HG03039 (cell line): ENCODE measurements around the gene CDS2.

Experiments
- ATAC-seq: cut with Tn5 transposase; IDR thresholded peaks from one replicate; pipeline ENCODE4 v1.9.1; 2021; ENCODE audit warnings: mild to moderate bottlenecking, moderate library complexity; ENCODE audit not compliant: unreplicated experiment

The CDS2 gene

DNA sequence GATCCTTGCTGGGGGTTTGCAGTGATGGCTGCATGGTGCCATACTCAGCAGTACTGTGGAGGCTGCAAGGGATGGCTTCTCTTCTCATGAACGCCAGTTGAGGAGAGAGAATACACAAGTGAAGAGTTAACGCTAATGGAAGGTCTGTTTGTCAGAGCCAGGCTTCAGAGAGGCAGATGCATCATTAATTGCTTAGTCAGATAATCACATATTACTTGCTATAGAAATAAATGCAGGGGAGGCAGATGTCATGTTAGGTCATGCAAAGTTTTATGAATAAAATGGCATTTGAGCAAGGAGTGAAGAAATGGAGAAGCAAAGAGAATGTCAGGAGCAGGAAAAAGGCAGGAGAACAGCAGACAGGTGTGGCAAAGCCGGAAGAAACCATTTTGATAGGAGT is 51.2 kb downstream of the CDS2 start:
- no peak for ATAC-seq

DNA sequence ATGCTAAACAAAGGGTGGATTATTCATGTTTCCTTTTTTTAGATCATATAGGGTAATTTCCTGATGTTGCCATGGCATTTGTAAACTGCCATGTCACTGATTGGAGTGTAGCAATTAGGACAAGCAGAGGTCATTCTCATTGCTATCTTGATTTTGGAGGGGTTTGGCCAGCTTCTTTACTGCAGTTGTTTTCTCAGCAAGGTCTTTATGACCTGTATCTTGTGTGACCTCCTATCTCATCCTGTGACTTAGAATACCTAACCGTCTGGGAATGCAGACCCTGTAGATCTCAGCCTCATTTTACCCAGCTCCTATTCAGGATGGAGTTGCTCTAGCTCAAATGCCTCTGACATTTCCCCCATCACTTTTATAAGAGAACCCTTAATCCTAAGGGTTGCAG is 53.6 kb downstream of the CDS2 start:
- ATAC-seq, result no peak

DNA sequence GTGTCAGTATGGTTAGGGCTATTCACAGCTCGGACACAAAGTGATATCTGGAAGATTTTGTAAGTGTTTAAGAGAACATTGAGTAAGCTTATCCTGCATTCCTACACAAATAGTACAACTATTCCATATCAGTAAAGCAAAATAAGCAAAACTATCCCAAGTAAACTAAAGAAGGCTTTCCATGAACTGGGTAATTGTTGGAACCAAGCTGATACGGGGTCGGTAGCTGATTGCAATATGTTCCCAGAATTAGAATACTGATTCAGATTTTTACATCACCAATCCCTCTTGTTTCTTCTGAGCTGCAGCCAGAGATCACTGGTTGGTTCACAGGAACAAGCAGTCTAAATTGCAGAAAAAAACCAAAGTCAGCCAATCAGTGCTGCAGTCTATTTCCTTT is 54.1 kb downstream of the CDS2 start:
- ATAC-seq, result no peak

DNA sequence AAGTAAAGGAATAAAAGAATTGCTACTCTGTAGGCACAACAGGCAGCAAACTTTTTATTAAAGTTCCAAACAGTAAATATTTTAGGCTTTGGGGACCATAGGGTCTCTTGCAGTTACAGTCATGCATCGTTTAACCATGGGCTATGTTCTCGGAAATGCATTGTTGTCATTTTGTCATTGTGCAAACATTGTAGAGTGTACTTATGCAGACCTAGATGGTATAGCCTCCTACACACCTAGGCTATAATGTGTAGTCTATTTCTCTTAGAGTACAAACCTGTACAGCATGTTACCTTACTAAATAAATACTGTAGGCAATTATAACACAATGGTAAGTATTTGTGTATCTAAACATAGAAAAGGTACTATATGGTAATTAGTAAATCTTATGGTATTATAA is 54.7 kb downstream of the CDS2 start:
- no peak for ATAC-seq

DNA sequence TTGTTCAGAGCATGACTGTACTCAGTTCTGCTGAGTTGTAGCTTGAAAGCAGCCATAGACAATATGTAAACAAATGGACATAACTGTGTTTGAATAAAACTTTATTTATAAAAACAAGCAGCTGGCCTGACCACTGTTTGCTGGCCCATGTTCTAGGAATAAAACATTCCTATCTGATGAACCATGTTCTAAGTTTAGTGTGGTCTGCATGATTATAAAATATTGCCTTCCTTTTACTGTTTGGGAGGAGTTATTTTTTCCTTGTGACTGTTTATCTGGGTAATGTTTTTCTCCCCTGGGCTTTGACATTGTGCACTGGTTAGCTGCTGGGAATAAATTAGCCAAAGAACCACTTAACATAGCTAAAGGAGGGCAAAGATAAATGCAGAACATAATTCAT is 55.1 kb downstream of the CDS2 start:
- no peak for ATAC-seq

DNA sequence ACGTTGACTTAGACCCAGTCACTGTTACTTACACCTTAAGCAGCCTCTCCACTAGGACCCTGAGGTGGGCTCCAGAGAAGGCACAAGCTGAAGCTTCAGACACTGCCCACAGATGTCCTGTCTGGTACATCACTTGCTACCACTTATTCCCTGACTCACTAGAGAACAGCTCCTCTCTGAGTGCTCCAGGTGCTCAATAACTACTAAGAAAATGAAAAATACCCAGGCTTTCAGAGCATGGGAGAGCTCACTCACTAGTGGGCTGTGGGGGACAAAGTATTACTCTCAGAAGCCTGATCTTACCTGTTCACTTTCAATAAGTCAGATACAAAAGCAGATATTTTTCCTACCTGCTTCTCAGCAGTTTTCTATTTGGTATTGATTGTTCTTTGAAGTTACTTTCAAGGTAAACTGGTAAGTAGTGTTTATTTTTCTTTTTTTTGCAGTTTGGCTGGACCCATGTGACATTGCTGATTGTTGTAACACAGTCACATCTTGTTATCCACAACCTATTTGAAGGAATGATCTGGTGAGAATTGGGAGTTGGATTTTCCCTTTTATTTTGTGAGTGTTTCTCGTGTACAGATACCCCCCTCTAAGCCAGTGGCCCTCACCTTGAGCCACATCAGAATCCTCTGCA is 55.9 kb downstream of the CDS2 start:
- ATAC-seq, result no peak

DNA sequence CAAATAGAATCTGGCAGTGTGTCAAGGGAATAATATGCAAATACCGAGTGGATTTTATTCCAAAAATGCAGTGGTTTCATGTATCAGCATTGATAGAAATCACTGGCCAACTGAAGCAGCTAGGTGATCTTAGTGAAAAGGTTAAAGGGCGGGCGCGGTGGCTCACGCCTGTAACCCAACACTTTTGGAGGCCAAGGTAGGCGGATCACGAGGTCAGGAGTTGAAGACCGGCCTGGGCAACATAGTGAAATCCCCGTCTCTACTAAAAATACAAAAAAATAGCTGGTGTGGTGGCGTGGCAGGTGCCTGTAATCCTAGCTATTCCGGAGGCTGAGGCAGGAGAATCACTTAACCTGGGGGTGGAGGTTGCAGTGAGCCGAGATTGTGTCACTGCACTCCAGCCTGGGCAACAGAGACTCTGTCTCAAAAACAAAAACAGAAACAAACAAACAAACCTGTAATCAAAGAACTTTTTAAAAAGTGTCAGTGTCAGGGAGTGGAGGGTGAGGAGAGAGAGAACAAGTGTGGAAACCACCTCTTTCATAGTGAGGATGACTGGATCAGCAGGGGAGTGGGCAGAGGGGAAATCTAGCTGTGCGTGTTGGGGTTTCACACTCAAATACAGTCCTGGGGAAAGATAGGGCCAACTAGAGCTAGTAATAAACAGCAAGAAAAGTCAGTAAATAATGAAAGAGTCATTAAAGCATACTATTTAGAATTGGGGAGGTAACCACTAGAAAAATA is 57.1 kb downstream of the CDS2 start:
- ATAC-seq, result no peak

DNA sequence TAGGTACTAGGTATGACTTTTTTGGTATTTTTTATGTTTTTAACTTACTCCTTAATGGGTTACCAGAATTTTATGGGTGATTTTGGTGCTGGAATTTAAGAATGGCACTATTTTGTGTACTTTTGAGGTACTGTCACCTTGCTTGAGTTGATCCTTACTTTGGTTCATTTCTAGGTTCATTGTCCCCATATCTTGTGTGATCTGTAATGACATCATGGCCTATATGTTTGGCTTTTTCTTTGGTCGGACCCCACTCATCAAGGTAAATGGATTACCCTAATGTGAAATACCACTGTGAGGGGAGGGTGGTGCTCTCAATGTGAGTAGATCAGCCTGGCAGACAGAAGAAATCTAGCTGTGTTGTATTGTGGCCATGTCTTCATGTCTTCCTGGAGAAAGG is 57.9 kb downstream of the CDS2 start:
- no peak for ATAC-seq

DNA sequence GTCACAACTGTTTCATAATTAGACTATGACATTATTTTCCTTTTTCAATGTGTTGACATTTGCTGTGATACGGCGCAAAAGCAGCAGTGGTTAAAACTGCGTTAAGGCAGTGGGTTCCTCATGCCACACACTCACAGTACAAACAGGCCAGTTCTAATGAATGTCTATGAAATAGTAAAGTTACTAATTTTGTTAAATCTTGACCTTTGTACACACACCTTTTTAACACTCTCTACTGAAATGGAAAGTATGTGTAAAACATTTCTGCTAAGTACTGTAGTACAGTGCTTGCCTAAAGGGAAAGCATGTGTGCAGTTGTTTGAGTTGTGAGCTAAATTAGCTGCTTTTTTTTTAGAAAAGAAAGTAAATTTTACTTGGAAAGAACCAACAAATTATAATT is 60.3 kb downstream of the CDS2 start:
- no peak for ATAC-seq

DNA sequence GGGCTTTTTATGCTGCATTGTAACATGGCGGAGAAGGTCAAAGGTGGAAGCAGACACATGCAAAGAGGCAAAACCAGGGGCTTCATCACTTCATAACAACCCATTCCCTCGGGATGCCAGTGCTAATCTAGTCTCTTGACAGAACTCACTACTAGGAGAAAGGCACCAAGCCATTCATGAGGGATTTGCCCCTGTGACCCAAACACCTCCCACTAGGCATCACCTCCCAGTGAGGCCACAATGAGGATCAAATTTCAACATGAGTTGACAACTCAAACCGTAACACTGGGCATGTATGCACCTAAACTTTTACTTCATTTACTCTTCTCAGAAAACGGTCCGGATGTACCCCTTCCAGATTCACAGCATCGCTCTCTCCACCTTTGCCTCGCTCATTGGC is 61.9 kb downstream of the CDS2 start:
- ATAC-seq, result no peak

DNA sequence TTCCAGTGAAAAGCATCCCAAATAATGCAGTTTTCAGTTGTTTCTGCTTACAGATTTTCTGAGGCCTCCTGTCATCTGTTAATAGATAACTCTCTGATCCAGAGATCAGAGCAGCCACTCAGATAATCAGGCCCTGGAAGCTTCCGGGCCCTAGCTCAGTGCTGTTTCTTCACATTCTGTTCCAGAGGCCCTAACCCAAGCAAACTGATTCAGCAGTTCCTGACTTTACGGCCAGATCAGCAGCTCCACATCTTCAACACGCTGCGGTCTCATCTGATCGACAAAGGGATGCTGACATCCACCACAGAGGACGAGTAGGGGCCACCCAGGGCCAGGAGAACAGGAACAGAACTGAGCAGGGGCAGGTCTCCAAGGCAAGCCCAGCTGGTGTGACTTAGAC is 63.1 kb downstream of the CDS2 start:
- no peak for ATAC-seq

DNA sequence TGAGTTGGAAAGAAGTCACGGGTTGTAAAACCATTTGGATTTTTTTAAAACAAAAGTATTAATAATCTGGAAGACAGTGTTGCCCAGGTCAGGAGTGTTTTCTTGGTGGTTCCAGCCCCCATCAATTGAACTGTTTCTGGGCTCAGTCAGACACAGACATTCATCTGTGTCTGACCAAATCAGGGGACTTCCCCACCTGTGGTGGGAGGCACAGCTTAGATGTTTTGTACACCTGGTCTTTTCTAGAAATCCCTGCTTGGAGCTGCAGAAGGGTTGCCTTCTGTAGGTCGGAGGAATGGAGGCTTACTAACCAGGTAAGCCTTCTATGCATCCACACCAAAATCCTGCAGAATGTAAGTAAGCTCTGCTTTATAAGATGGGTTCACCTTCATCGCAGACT is 63.6 kb downstream of the CDS2 start:
- ATAC-seq, result no peak

DNA sequence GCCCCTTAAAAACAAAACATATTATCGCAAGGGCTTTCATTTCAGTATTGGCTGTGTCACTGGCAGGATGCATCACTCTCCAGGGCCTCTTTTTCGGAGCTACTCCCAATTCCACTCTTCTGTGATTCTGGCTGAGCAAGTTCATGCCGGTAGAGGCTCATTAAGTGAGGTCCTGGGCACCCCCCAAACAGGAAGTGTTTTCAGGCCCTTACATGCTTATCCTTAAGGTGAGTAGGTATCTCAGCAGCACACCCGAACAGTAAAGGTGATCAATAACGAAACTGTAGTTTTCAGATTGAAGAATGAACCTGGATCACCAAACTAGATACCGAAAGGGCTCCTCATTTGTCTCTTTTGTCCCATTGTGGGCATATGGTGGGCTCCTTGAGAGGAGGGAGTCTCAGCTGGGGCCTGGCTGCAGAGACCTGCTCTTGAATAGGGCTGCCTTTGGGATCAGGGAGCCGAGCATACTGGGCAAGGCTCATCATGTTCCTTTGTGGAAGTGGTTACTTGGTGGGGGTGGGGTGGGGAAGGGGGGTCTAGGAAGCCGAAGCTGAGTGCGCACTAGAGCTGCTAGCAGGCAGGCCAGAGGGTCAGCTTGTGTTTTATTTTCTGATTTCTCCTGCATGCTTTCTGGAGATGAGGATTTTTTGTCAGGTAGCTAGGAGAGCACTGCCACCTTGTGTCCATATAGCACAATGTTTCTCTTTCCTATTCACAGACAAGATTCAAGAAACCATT is 65.2 kb downstream of the CDS2 start:
- no peak for ATAC-seq

DNA sequence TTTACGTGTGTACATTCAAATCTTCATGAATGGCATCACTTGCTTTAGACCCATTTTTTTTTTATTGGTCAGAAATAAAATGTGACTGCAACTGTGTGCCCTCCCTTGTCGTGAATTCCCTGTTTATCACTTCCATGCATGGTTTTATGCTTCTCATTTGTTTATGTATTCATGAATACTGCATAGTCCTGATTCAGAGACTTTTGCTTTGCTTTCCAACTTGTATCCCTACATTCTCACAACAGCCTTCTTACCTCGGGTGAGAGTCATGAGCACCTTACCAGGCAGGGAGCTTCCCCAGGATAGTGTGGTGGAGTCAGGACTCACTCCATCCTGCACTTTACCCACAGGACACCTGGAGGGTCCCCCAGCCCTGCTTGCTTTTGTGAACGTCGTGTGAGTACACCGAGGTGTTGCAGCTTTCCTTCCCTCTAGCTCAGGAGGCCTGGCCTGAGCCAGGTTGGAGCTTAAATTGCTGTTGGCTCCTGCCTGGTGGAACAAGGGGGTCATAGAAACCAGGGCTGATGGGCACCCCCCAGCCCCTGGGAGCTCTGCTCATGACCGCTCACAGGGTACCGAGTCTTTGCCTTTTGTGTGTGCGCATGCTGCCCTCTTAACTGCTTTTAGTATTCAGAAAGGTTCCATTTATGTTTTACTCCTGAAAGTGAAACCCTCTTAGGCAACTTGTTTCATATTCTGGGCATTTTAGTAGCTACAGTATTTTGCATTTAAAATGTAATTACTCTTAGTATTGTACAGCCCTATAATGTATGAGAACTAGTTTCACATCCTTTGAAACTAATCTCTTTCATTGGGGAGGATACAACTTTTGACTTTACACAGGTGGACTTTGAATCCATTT is 66.0 kb downstream of the CDS2 start:
- ATAC-seq, result no peak

DNA sequence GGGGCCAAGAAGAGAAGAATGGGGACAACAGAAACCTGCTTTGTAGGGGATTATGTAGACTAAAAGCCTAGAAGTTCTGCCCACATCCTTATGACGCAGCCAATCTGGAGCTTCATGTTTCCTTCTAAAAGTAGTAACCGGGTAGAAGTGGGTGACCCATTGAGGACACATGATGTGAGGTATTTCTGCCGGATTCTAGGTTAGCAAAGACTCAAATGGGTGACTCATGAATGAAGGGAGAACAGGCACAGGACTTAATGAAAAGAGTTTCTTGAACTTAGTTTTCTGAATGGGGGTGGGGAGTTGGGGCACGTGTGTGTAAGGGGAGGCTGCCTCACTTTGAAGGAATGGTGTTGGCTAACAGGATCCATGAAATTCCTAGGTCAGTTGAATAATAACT is 68.8 kb downstream of the CDS2 start:
- no peak for ATAC-seq

DNA sequence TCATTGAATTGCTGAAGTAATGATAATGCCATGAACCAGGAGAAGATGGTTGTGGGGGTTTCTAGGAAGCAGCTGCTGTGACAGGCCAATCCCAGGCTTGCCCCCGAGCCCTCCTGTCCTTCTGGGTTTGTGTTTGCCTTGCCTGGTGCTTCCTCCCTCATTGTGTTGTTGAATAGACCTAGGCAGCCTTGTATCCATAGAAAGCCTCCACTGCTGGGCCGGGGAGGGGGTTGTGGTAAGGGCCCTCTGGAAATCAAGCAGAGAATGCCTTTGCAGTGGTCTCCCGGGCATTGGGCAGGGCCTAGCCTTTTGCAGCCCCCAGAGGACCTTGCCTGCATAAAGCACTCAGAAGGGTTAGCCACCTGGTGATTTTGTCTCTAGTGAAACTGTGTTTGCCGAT is 69.3 kb downstream of the CDS2 start:
- no peak for ATAC-seq

DNA sequence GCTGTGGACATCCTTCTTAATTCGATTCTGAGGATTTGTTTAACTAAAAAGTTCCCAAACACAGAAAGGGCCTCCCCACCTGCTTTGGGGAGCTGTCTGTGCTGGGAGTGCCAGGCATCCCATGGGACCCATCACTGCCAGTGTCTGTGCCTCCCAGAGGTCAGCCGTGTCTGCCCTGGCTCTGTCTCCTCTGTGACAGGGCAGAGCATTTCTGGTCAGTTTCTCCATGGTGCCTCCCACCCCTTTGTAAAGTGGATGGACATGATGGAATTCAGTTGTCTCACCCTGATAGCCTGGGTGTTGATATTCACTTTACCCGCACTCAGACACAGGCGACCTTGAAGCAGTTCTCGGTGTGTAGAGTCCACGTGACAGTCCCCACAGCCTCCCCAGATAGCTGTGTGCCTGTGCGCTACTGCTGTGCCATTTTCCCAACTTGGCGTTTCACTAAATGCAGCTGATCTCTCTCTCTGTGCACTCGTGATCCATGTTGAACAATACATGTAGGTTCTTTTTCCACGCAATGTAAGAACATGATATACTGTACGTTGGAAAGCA is 70.5 kb downstream of the CDS2 start:
- no peak for ATAC-seq

DNA sequence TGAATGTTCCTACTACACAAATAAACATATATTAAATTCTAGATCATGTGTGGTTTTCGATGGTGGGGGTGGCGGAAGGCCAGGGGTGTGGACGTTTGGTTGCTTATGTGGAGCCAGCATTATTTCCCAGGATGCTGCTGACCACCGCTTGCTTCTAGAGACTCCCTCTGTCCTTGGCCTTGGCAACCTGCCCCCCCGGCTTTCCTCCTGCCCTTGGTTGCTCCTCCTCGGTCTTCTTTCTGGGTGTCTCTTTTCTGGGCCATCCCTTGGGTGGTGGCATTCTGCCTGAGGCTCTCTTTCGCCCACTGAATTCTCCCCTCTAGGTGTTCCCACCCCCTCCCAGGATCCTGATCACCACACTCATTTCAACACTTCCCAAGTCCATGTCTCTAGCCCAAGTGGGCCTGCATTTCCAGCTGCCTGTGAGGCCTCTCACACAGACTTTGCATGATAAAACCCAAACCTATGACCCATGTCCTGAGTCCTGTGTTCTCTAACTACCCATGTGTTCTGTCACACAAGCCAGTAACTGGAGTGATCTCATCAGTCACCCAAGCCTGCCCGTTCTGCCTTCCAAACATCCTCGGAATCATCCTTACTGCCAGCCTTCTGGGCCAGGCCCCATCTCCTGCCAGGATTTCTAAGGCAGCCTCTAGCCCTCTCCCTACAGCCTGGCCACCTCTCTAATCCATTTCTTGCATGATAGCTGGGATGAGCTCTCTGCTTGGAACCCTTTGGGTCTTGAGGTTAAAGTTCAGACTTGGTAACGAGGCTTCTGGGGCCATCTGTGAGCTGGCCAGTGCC is 71.2 kb downstream of the CDS2 start:
- ATAC-seq, result no peak

DNA sequence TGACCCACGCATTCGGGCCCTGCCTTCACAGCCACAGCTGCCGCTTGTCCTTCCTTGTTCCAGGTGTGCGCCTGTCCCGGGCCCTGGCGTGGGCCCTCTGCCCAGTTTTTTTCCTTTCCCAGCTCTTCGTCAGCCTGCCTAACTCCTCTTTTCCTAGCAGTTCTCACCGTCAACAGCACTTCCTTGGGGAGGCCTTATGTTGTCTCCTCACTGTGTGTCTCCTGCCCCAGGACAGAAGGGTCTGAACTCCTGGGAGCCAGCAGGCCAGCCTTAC is 71.8 kb downstream of the CDS2 start:
- no peak for ATAC-seq

DNA sequence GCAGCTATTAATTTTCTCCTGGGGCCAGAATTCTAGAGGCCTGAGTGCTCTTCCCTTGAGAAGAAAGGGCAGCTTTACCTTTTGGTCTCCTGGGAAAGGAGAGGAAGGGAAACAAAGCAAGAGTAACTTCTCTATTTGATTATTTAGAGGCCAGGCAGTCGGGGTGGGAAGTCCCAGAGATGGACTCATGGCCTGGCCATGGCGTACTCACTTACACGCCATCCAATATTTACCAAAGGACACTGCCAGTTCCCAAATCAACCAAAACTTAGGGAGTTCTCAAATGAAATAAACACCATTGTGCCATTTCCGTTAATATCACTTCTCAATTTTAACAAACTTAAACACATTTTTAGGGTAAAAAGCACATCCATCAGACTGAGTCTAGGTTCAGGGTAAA is 76.6 kb downstream of the CDS2 start:
- no peak for ATAC-seq
